Measurements from ENCODE around the gene CRYBB3. TPM values are rescaled to one million over a fixed set of nuclear protein-coding genes. Genes with fewer than 3 reads are reported as not detected.

CRYBB3 gene
- total RNA-seq, 1 experiment from 2014 or later: 0.39 TPM

DNA sequence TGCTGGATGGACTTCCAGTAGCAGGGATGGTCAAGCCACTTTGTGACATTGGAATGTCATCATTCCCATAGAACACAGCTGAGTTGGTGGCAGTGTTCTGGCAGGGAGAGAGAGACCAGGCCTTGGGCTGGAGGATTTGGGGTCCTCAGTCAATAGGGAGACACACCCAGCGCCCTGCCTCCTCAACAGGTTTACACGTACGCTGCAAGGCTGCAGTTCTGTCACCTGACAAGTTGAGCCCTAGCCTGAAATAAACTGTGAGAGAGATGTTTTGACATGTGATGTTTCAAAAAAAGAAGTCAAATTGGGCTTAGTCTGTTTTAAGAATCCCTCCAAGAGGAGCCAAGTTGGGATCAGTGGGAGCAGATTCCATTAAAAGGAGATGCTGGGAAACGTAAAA lies 42.9 kb upstream of the CRYBB3 start:
- no CpG with 5 or more reads among the region's 4 CpGs for WGBS (ENCODE audit: extremely low coverage, insufficient read length, low lambda C conversion rate)
- H3K36me3 Mint-ChIP-seq (ENCODE audit: insufficient read depth in 1 of 3, low read depth in 3 of 3): no peaks in the 10 kb centered on the region
- H3K23ac ChIP-seq (ENCODE audit: insufficient read length, low read depth, low read length): no peak overlapping the region
- H3K56ac ChIP-seq (ENCODE audit: insufficient read length, low read depth, low read length): no peak overlapping the region
- no peak overlapping the region for H2BK15ac ChIP-seq (ENCODE audit: low read depth, low read length)
- no peaks in the 10 kb centered on the region for H3K79me1 ChIP-seq (ENCODE audit: insufficient read depth, low read depth, low read length, poor library complexity, severe bottlenecking)
- no peaks in the 10 kb centered on the region for H3K27me3 Mint-ChIP-seq (ENCODE audit: low read depth)
- no peak overlapping the region for H3K27ac ChIP-seq (ENCODE audit: insufficient read length, low read depth, low read length)
- H4K5ac ChIP-seq (ENCODE audit: insufficient read length, low read depth, low read length): no peak overlapping the region
- no peak overlapping the region for H2AK5ac ChIP-seq (ENCODE audit: insufficient read length, low read length)
- no peaks in the 10 kb centered on the region for H3K4me1 ChIP-seq (ENCODE audit: insufficient read depth, low read length)
- TF ChIP-seq, protein P1, sequence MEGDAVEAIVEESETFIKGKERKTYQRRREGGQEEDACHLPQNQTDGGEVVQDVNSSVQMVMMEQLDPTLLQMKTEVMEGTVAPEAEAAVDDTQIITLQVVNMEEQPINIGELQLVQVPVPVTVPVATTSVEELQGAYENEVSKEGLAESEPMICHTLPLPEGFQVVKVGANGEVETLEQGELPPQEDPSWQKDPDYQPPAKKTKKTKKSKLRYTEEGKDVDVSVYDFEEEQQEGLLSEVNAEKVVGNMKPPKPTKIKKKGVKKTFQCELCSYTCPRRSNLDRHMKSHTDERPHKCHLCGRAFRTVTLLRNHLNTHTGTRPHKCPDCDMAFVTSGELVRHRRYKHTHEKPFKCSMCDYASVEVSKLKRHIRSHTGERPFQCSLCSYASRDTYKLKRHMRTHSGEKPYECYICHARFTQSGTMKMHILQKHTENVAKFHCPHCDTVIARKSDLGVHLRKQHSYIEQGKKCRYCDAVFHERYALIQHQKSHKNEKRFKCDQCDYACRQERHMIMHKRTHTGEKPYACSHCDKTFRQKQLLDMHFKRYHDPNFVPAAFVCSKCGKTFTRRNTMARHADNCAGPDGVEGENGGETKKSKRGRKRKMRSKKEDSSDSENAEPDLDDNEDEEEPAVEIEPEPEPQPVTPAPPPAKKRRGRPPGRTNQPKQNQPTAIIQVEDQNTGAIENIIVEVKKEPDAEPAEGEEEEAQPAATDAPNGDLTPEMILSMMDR (conservative IDR thresholded peaks at IDR 0.05): no peak
- no peak overlapping the region for H4K8ac ChIP-seq (replicated peaks; ENCODE audit: insufficient read length, low read depth, low read length)
- no peak overlapping the region for H3K9ac ChIP-seq (ENCODE audit: extremely low read depth, insufficient read length, low read length)
- no peaks in the 10 kb centered on the region for H3K9me3 ChIP-seq (ENCODE audit: control insufficient read depth, low read depth, low read length)
- no peak overlapping the region for H3K4me2 ChIP-seq (ENCODE audit: insufficient read depth, insufficient read length, low read length)
- H3K4me3 Mint-ChIP-seq: no peak overlapping the region
- no peak overlapping the region for H4K91ac ChIP-seq (ENCODE audit: insufficient read length, low read depth, low read length)
- peaks cover 8 to 11% of the 10 kb centered on the region in 2 experiments; a peak in 3 of 4 replicates for H3K4me1 Mint-ChIP-seq
- H2BK120ac ChIP-seq (ENCODE audit: low read depth, low read length, poor library complexity, severe bottlenecking): no peak overlapping the region
- H3K18ac ChIP-seq (ENCODE audit: insufficient read length, low read depth, low read length): no peak overlapping the region
- H3K4ac ChIP-seq (ENCODE audit: low read depth, low read length): no peak overlapping the region
- no peaks in the 10 kb centered on the region for H3K9me3 Mint-ChIP-seq
- no peak overlapping the region for H2BK20ac ChIP-seq (ENCODE audit: low read depth, low read length, poor library complexity, severe bottlenecking)
- no peak overlapping the region for H2AFZ ChIP-seq (ENCODE audit: low read length)
- no peaks in the 10 kb centered on the region for H3K27me3 ChIP-seq (ENCODE audit: insufficient read depth, low read length)
- no peak overlapping the region for H3K27ac Mint-ChIP-seq
- no peak for DNase-seq
- no peaks in the 10 kb centered on the region for H4K20me1 ChIP-seq (ENCODE audit: control insufficient read depth, insufficient read depth, insufficient read length)
- H3K23me2 ChIP-seq (ENCODE audit: insufficient read length, low read depth, low read length, poor library complexity, severe bottlenecking): no peaks in the 10 kb centered on the region
- H2BK12ac ChIP-seq (ENCODE audit: insufficient read length, low read depth, low read length): no peak overlapping the region
- no peak overlapping the region for H2BK5ac ChIP-seq (ENCODE audit: insufficient read length, low read length)
- no peak overlapping the region for H3K14ac ChIP-seq (ENCODE audit: insufficient read depth, low read length)
- no peak overlapping the region for H3T11ph ChIP-seq (ENCODE audit: low read length)
- H3K79me2 ChIP-seq (ENCODE audit: insufficient read depth, low read length): no peaks in the 10 kb centered on the region

Measured in H9 (cell line).